ENCODE data around the gene PIK3R3.

PIK3R3 gene

DNA sequence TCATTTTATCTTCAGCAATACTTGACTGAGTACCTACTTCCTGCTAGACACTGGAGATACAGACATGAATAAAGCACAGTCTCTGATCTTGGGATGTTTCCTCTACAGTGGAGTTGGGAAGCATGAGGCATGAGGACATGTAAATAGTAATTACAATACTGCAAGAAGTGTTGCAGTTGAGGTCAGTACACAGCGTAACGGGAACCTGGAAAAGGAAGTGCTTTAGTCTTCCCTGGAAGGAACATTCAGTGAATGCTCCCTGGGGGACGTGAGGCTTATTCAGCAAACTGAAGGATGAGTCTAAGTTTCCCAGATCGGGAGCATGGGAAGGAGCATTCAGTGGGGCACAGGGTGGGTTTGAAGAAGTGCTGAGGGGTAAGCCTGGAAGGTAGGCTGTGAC is 112.4 kb downstream of the PIK3R3 start:
- no peak for DNase-seq

GRCh38 chr1:46019348-46019747 is 113.1 kb downstream of the PIK3R3 start:
- no peak for DNase-seq

DNA sequence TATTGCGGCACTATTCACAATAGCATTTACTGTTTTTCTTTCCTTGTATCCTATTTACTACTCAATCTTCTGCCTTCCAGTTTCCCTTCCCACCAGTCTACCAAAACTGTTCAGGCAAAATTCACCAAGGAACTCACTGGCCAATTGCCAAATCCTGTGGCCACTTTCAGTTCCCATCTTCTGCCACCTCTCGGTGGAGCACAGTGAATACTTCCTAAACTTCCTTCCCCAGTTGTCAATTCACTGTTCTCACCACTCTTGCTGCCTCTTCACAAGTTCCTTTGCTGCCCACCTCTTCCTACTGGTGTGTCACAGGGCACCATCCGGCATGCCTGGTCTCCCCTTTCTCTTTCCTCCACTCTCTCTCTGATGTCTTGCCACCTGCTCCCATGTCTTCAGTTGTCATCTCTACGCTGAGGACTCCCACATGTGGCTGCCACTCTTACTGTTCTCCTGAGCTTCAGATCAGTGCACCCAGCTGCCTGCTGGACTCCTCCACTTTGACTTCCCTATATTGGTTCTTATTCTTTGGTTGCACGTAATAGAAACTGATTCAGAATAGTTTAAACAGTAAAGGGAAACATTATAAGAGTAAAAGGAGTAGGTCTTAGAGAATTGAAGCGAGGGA is 114.4 kb downstream of the PIK3R3 start:
- DNase-seq = no peak

GRCh38 chr1:46013581-46013980 is 118.8 kb downstream of the PIK3R3 start:
- DNase-seq = no peak

DNA sequence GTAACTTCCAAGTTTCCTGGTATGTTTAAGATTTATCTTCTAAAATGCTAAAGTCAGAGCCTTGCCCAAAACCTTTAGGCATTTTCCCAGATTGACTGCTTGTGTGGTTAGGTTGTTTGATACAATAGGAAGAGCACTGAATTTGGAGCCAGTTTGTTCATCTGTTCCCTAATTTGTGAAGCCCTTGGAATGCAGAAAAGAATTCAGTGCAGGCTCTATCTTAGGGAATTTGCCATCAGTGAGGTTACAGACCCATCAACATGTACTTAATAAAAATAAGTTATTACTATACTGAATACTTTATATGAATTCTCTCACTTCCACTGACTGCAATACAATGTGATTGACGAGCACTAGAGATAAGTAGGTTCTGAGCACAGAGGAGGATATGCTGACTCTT is 120.2 kb downstream of the PIK3R3 start:
- DNase-seq = no peak

DNA sequence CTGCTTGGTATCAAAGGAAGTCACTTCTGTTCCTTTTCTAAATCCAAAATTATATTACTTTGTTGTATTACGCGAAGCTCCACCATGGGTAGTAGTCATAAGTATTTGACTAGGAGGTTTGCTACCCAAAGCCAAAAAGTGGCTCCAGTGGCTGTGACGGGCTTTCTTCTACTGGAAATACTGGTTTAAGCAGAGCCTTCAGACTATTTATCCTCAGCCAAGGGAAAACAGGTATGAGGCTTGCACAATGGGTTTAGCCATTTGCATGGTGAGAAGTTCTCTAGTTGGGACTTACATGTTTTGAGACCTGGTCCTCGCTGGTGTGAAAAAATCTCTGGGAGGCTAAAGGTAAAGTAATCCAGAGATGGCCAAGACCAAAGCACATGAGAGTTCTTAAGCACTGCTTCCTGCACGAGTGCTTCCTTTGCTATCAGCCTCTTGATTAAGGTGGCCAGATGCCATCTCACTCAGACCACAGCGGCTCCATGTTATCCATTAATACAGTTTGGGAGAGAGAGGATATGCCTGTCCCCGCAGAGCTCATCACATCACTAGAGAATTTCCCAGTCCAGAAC is 121.2 kb downstream of the PIK3R3 start:
- no peak for DNase-seq

GRCh38 chr1:46010611-46011010 is 121.8 kb downstream of the PIK3R3 start:
- DNase-seq = no peak

- no peak for DNase-seq
Observed at GRCh38 chr1:46008585-46008984, 123.8 kb downstream of the PIK3R3 start.

GRCh38 chr1:46005594-46005993 is 126.8 kb downstream of the PIK3R3 start:
- no peak for DNase-seq

- DNase-seq = no peak
Observed at GRCh38 chr1:46004492-46004891, 127.9 kb downstream of the PIK3R3 start.

DNA sequence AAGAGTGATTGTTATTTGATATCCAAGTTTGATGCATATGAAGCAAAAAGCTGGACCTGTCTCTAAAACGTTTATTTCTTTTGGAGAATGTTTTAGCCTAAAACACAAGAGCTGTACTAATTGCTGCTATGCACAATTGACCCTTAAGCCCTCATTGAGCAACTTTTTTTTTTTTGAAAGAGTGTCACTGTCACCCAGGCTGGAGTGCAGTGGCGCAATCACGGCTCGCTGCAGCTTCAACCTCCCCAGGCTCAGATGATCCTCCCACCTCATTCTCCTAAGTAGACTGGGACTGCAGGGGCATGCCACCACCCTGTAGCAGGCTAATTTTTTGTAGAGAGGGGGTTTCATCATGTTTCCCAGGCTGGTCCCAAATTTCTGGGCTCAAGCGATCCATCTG is 129.1 kb downstream of the PIK3R3 start:
- no peak for DNase-seq

- DNase-seq = no peak
Observed at GRCh38 chr1:46002551-46003150, 129.8 kb downstream of the PIK3R3 start.

DNA sequence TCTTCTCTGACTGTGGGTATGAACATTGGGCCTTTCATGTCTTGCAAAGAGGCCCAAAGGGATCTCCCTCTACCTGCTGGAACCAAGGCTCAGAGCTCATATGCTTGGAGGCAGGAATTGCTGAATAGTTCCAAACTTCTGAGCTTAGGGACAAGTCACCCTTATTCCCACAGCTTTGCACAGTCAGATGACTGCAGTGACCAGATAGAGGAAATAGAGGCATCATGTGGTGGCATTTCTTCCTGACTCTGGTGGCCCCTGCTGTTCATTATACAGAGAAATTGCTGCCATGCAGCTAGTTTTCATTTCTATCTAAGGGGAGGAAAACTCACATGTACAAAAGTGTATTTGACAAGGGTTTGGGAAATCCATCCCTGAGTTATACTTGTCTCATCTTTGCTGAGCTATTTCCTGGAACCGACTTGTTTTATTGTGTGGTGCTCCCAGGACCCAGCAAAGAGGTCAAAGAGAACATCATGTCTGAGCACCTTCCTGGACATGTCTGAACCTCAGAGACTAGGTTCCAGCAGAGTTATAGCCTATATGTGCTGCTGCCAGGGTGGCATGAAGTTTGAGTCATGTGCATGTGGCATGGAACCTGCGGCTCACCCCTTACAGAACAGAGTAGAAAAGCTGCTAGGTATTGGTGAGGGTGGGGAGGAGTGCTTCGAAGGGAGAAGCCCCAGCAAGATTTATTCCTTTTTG is 131.2 kb downstream of the PIK3R3 start:
- no peak for DNase-seq

DNA sequence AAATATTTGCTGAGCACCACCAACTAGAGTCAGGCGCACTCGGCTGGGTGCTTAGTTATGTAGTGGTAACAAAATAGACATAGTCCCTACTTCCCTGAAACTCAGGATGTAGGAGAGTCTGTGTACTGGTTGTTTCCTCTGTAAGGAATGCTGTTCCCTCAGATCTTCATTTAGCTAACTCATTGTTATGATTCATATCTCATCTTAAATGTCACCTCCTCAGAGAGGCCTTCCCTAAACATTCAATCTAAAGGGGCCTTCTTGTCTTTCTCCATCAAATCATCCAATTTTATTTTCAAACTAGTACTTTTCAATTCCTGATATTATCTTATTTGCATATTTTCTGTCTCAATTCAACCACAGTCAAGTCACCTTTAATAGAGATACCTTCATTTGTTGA is 132.9 kb downstream of the PIK3R3 start:
- no peak for DNase-seq

GRCh38 chr1:45998020-45998617 is 134.3 kb downstream of the PIK3R3 start:
- no peak for DNase-seq

DNA sequence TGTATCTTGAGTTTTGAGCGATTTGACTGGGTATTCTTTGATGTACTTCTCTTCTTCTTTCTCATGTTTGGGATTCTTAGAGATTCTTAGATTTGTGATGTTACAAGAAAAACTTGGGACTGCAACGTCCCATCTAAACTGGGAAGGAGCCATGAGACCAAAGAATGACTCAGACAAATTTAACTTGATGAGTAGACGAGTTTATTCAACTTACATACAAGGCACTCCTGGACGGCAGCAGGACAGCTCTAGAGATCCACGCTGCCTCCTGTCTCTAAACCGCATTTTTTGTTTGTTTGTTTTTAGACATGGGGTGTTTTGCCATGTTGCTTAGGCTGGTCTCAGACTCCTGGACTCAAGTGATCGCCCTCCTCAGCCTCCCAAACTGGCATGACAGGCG is 137.1 kb downstream of the PIK3R3 start:
- no peak for DNase-seq

DNA sequence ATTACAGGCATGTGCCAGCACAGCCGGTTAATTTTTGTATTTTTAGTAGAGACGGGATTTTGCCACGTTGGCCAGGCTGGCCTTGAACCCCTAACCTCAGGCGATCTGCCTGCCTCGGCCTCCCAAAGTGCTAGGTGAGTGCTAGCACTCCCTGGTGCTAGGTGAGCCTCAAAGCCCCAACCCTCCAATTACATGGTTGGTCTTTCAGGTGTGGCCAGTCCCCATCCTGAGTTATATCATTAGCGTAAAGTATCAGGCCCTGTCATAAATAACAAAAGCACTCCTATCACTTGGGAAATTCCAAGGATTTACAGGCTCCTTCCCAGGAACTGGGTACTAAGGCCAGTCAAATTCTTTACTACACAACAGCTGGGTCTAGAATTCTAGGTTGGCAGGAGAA is 138.0 kb downstream of the PIK3R3 start:
- no peak for DNase-seq
